Stimulated activated naive CD4-positive, alpha-beta T cell treated with Interleukin-2 at 50 U/mL for 16 hours (primary cell): ENCODE results near the gene TMEM218.

Source experiments
- DNase-seq: peaks from one replicate; lab custom pipeline; 2025; lab: John Stamatoyannopoulos, UW

TMEM218 gene

DNA sequence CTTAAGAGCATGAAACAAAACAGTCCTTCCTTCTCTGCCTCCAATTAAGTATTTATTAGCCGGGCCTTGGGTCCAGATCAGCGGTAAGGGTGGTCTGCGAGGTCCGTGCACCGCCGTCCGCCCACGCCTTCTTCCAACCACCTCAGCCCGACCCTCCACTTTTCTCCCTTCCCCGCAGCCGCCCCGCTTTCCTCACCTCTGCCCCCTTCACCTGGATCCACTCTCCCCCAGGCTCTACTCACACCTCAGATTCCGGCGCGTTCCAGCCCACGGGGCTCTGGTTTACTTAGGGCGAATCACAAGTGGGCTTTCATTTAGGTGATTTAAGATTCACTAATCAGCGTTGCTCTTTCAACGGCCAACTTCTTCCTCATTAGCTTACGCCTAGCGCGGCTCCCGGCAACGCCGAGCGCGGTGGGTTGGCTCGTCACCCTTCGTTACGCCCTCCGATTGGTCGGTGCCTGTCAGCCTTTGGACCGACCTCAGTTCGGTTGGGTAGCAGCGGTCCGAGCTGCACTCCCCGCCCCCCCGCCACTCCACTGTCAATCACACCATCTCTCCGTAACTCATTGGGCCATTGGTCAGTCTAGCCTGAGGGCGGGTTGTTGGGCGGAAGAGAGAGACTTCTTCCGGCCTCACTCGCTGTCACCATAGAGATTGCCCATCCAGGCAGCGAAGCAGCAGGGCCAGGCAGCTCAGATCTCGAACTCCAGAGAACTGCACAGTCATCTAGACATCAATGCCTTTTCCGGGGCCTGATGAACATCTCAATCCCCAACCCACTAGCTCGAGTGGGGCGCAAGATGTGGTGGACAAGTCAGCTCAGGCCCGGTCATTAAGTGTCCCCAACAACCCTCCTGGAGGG is at the start of gene TMEM218:
TSS of gene TMEM218 (minus strand) at position 284 of the 865 bp plus-strand sequence. CDS start 9,385 bp downstream, outside the sequence.
- peak; percentile 97 for DNase-seq

DNA sequence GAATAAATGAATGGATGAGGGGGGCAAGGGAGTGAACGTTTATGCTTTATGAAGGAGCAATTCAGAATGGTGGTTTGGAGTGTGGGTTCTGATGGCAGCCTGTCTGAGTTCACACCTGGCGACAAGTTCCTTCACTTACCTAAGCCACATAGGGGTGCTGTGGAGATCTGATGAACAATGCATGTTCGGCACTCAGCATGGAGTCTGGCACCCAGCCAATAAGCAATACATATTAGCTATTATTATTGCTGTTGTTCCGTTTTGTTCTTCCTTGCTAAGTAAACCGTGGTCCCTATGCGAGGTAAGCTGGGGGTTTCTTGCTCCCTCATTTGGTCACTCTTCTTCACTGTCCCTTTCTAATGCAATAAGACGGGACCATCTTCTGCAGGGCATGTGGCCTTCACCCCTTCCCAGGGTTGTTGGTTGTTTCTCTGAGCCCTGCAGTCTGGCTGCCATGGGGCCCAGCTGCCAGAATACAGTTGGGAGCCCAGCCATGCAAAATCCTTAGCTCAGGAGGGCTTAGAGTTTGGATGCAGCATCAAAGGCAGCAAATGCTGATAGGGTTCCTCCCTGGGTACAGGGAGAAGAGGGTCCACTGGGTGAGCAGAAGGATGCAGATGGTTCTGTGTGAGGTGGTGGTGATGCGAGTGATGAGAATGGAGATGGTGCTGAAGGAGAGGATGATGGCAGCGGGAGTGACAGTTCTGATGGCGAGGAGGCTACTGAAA is 46.7 kb upstream of the TMEM218 start:
- DNase-seq = no peak

DNA sequence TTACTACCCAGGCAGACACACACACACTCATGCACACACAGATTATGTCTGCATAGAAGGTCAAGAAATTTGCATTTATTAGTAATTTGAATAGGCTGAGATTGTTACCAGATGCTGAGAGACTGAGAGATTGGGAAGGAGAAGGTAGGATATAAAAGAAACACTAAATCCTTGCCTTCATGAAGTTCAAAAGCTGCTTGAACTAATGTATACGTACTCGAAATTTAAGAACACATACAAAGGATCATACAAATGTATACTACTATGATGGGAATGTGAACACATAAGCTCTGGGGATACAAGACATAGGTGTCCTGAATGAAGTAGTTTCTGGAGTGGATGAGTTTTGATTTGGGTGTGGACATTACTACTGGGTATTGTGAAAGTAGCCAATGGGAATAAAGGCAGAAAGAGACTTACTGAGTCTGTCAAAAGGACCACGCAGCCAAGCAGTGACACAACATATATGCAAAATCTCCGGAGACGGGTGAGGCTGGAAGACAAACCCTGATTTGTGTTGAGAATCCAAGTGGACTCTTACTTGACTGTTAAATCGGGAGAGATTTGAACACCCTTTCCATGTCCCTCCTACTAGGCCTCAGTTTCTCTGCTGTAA is 45.8 kb upstream of the TMEM218 start:
- no peak for DNase-seq

DNA sequence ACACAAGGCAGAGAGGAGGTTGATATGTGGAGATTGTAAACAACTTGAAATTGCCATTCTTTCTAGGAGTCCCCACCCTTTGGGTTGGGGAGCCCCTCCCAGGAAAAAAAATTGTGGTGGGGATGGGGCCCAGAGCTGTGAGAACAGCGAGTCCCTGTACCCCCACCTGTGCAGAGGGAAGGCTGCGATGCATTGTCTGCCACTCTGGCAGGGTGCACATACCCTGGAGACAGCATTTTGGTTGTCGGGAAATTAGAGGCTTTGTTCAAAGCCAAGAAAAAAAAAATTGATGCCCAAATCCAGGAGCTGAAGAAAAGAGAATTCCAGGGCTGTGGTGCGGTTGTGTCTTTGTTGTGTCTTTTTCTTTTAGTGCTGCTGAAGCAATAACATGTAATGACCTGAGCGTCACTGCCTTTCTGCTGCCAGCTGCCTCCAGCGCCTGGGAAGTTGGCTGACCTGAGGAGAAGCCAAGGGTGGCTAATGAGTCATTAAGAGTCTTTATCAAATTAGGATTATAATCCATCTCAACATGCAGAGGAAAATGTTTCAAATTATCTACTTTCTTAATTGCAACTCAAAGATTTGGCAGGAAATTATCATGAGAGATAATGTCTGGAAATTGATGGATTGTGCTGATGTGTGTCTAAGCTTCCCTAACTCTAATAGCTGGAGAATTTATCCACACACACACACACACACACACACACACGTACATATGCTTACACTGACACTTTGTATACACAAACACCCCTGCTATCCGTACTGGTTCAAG is 45.1 kb upstream of the TMEM218 start:
- DNase-seq = no peak

DNA sequence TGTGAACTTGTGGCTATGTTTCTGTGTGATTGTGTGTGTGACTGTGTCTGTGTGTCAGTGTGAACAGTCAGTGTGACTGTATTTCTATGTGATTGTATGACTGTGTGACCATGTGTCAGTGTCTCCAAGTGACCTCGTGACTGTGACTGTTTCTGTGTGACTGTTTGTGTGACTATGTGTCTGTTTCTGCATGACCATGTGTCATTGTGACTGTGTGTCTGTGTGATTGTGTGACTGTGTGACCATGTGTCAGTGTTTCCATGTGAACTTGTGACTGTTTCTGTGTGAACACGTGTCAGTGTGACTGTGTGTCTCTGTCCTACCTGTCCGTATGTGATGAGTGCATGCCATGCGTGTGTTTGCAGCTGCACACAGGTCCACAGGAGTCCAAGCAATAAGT is 44.3 kb upstream of the TMEM218 start:
- DNase-seq = no peak

DNA sequence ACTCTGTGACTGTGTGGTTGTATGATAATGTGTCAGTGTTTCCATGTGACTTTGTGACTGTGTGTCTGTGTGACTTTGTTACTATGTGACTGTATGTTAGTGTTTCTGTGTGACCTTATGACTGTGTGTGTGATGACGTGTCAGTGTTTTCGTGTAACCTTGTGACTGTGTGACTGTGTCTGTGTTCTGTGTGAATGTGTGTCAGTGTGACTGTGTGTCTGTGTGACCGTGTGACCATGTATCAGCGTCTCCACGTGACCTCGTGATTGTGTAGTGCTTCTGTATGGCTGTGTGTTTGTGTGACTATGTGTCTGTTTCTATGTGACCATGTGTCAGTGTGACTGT is 43.6 kb upstream of the TMEM218 start:
- no peak for DNase-seq

DNA sequence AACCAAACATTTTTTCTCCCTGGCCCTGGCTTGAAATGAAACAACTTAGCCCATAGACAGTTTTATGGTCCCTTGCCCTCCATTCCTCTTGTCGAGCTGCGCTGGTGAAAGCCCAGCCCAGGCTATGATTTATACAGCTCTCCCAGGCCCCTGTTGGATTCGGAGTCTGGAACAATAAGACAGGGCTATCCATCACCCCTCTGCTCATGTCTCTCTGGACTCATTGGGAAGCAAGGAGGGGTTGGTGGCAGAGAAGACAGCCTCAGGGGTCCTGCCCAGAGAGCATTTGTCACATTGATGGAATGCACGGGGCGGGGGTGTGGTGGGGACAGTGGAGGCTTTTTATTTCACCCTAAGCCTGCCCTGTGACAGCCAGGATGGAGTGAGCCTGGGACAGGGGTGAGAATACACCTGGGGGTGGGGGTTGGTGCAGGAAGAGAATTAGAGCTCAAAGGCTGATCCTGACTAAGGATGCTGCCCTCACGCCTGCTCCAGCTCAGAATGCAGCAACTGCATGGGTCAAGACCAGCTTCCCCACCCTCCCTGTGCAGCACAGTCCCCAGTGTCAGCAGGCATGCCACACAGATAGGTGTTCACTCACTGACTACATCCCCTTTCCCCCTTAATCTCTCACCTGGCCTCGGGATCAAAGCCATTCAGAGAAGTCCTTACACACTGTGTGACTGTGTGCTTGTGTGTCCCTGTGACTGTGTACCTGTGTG is 43.1 kb upstream of the TMEM218 start:
- DNase-seq = no peak

DNA sequence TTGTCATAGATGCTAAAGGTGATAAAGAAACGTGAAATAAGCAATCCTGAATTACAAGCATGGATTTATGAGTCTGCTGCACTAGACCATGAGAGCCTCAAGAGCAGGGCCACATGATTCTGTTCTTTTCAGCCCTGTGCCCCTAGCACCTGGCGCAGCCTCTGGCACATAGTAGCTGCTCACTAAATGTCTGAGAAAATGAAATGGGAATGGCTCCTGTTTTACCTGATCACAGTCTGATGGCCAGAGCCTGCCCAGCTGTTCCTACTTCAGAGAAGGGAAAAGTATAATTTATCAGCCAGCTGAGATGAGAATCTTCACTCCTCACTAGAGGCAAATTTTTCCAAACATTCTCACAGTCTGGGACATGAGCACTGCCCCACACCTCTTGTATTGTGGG is 42.4 kb upstream of the TMEM218 start:
- no peak for DNase-seq

DNA sequence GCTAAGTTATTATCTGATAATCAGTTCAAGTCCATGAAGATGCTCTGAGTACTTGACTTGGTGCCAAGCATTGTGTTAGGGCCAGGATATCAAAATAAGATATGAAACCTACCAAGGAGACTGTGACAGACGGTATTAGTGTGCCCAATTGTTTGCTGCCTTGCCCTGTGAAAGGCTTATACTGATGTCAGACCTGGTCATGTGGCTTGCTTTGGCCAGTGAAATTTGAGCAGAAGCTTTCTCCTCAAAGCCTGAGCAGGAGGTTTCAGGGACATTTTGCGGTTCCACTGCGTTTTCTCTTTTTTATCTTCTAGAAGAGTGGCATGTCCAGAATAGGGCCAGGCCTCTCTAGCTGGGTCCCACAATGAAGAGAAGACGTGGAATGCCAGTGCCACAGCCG is 37.3 kb upstream of the TMEM218 start:
- no peak for DNase-seq

DNA sequence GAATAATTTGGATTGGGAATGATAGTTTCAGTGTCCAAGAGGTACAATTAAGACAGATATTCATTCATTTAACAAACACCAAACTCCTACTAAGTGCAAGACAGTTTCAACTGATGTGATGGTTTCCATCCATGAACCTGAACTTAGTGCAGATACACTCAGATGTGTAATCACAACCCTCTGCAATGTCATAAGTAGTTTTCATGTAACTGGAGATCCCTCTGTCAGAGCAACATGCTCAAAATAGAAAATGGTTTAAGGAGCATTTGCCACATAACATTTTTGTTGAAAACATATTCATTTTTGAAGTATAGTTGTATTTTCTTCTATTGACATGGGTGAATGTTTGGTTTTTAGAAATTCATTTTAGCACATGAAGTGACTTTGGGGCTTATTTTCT is 36.6 kb upstream of the TMEM218 start:
- no peak for DNase-seq

DNA sequence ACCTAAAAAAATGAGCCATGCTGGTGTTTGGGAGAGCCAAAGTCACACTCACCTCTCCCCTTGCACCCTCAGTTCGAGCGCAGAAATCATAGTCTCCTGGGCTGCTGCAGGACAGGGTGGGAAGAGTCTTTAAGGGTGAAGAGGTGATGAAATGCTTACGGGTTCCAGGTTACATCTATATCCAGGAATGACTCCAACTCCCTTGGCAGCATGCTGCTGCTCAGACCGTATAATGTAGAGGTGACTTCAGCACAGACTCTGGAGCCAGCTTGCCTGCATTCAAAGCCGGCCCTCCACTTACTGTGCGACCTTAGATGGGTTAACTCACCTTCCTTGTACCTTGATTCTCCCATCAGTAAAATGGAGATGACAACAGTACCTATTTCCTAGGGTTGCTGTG is 35.9 kb upstream of the TMEM218 start:
- DNase-seq = no peak

DNA sequence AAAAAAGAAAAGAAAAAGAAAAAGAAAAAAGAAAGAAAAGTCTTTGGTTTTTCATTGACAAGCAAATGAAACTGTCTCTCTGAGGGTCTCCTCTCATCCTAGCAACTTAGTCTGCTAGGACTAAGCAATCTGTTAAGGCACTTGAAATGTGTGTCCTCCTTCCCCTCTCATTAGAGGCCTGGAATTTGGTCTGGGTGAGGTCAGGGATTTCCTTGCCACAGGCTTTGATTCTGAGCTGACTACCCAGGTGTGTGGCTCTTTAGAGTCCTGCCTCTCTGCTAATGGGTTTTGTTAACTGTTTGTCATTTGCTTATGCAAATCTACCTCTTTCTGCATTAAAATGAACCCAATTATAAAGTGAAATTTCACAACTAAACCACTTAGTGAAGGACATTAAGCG is 34.8 kb upstream of the TMEM218 start:
- no peak for DNase-seq

DNA sequence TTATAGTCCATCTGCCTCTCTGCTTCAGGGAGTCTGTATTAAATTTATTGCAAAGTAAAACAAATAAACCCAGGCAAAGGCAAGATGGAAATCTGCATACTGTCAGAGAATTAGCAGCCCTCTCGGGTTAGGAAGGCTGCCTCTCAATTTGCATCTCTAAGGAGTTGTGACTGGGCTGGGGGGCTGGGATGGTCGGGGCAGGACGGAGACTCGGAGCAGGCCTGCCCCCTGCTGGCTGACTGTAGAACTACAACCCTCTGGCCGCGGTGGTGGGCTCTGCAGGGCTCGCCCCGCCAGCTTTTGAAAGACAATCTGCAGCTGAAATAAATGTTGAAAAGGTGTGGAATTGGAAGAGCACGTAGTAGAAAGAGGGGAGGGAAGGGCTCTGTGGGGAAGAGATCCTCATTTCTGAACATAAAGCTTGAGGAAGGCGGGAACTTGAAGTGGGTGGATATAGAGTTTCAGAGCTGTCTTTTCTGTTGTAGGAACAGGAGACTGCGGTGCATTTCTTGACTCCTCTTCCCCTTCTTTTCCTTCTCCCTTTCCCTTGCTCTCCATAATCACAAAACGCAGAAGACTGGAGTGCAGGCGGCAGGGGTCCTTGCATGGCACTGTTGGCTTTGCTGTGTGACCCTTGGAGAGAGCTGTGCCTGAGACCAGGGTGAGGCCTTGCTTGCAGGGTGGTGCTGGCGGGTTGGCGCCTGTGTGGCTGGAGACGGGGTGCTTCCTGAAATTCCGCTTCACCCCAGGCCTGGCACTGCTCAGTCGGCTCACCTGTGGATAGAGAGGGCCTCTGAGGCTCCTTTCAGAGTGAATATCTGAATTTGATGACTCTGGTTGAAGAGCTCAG is 30.5 kb upstream of the TMEM218 start:
- peak; percentile 28 for DNase-seq

DNA sequence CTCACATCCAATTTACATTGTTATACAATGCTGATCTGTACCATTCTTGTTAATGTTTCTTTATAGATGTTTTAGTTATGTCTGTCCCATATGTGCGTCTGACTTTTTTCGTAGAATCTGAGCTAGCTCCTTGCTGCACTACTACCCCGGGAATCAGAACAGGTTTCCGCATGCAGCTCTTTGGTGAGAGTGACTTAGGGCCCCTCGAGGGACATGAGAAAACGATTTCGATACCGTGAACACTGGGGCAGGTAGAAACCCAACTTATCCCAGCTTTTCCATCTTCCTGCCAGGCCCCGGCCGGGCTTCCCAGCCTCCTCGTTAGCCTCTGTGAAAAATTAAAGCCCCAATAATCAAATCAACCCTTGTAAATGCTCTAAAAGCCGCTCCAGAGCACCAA is 29.8 kb upstream of the TMEM218 start:
- DNase-seq = no peak

DNA sequence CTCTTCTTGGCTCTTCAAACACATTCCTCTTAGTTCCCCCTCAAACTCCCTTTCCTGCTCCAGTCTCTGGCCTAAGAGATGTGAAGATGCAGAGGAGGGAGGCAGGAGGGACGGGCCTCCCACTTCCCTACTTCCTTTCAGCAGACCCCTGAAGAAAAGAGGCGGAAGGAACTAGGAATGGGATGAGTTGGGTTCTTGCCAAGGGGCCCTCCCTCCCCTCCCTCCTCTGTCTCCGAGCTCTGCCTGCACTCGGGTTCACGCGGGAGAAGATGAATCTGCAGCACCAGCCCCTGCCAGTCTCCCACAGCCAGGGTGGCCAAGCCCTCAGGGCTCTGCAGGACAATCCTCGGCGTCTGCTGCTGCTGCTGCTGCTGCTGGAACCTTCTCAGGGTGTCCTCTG is 28.8 kb upstream of the TMEM218 start:
- DNase-seq = no peak

DNA sequence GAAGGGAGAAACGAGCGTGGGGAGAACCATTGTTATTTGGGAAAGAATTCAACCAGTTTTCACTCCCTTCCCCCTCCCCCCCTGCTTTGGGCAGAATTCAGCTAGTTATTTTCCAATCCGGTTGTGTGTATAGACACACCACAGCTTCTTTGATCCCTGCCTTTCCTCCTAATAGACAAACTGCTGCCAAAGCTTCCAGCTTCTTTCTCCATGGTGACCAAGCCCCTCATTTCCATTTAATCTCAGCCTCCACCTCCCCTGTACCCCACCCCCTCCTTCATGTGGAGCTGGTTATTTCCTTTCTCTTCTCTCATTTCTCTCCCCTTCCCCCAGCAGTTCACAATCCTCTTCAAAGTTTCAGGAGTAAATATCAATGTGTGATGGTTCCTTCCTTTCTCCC is 28.4 kb upstream of the TMEM218 start:
- DNase-seq = no peak

DNA sequence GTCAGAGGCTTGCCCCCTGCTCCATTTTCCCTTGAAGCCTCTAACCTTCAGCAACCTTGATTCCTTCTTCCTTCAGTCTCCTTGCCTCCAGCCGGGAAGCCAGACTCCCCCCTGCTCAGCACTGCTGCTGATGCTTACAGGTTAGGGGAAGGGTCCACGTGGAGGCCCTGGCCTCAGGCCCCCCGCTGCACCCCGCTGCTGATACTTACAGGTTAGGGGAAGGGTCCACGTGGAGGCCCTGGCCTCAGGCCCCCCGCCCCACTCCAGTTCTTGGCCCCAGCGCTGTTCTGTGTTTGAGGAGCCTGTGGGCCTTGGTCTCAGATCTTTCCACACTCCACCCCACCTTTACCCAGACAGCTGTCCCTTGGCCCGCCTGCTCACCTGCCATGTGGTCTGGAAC is 27.5 kb upstream of the TMEM218 start:
- no peak for DNase-seq

DNA sequence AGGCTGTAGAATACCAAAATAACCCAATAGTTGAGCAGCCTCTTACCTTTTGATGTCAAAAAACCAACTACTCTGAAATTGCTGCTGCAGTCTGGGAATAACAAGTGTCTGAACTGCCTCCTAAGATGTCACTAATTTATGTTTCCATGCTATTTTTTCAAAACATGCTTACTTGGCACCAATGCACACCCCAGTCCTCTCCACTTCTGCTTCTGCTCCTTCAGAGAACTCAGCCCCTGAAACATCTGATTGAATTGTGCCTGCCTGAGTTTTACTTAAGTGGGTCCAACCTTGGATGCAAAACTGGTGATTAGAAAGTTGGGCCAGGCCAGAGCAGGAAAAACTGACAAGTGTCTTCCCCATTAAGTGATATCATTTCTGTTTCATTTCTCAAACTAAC is 24.6 kb upstream of the TMEM218 start:
- no peak for DNase-seq

DNA sequence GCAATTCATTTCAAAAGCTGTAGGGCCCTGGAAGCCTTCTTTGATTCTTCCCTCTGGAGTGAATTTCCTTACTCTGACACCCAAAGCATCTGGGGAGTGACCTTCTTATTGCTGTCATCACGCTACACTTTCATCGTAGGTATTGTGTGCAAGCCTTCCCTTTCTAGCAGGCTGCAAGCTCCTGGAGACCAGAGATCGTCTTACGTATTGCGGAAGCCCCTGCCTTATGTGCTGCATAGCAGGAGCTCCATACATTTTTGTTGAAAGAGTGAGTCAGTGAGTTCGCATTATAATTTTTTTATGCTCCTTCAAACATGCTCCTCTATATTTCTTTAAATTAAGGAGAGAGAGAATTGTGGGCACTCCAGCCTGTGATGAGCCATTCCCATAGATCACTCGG is 21.2 kb upstream of the TMEM218 start:
- DNase-seq = no peak

DNA sequence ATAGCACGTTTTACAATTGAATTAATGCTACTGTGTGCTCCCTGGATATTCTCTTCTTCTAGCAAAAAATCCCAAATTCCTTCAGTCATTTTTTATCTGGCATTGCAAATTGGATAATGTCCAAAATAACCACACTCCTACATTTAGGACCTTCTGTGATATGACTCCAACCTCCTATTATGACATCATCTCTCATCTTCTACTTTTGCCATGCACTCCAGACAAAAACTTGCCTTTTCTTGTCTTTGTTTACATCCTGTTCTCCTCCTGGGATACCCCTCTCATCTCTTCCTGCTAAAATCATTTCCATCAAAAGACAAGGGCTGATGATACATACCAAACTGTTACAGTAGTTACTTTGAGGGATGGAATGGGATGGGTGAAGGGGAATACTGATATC is 20.6 kb upstream of the TMEM218 start:
- DNase-seq = no peak
